Esophagus squamous epithelium (tissue), 4 donors: ENCODE results near the gene LARGE1.

Experiments used
- CTCF ChIP-seq, 6 experiments: fragments of 450-650 bp in 4 of 6; fragments of 200-600 bp in 2 of 6; sonication (generic) in 2 of 6; IDR thresholded peaks; one replicate each; pipeline ENCODE4 v1.5.1; 2016 to 2019; ENCODE audit warnings: antibody characterized with exemption in 6 of 6, mild to moderate bottlenecking in 4 of 6, moderate library complexity in 4 of 6
- POLR2A ChIP-seq, 4 donors: fragments of 450-650 bp; IDR thresholded peaks; one replicate each; pipeline ENCODE4 v1.6.1; 2017; ENCODE audit warnings: antibody characterized with exemption in 4 of 4, mild to moderate bottlenecking in 4 of 4, moderate library complexity in 3 of 4

GRCh38 chr22:33722816-33723215, 197.5 kb downstream of the LARGE1 start:
- TF ChIP-seq CTCF (IDR thresholded peaks at IDR 0.05) (no peak), POLR2A (IDR thresholded peaks at IDR 0.05) (no peak)
